ENCODE data around the gene GRIK4.

- TF ChIP-seq CTCF (conservative IDR thresholded peaks at IDR 0.05; ENCODE audit: low read length), result no peak
- TF ChIP-seq EZH2phosphoT487 (IDR thresholded peaks at IDR 0.05; ENCODE audit: borderline replicate concordance, low read depth, low read length), result no peak
Observed at GRCh38 chr11:120618399-120618798, 106.9 kb downstream of the GRIK4 start.

Measured in OCI-LY7 (cell line).